Measurements from ENCODE around the gene FHOD1. TPM values are rescaled to one million over a fixed set of nuclear protein-coding genes. Genes with fewer than 3 reads are reported as not detected.

Gene FHOD1
- 18.8 and 22.7 TPM in 2 replicates for total RNA-seq

DNA sequence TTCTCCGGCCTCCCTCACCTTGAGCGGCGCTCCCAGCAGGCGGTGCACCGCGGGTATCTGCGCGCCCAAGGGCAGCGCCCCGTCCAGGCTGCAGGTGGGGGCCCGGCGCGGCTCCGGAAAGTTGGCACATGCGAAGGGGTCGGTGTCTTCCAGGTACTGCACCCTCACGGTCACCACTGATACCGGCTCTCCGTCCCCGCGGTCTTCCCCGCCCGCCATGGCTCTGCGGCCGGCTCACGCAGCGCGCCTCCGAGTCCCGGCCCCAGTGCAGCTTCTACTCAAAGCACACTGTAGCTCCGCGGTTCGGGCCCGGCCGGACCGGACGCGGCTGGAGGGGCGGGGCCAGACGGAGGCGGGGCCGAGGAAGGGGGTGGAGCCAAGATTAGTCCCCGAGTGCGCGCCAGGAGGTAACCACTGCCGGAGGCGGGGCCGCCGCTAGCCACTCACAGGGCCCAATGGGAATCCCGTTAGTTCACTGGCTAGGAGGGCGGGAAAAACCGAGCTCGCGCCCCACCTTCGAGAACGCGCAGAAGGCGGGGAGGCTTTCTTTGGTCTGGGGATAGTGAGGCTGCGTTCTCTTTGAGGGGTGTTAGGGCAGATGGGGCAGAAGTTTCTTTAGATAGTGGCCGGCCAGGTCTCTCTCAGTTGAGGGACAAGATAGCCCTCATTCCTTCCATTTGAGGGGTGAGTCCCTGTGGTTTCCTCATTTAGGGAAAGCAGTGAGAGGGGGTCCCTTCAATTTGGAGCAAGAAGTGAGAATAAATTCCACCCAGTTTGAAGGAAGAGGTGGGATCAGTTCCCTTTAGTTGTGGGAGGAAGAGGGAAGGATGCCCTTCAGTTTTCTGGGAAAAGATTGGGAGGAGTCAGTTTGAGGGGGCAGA, at the start of gene FHOD1:
Gene FHOD1, minus strand, starts transcription at position 290 of the 881 bp plus-strand sequence. Its CDS starts 71 bp downstream, at position 219.

DNA sequence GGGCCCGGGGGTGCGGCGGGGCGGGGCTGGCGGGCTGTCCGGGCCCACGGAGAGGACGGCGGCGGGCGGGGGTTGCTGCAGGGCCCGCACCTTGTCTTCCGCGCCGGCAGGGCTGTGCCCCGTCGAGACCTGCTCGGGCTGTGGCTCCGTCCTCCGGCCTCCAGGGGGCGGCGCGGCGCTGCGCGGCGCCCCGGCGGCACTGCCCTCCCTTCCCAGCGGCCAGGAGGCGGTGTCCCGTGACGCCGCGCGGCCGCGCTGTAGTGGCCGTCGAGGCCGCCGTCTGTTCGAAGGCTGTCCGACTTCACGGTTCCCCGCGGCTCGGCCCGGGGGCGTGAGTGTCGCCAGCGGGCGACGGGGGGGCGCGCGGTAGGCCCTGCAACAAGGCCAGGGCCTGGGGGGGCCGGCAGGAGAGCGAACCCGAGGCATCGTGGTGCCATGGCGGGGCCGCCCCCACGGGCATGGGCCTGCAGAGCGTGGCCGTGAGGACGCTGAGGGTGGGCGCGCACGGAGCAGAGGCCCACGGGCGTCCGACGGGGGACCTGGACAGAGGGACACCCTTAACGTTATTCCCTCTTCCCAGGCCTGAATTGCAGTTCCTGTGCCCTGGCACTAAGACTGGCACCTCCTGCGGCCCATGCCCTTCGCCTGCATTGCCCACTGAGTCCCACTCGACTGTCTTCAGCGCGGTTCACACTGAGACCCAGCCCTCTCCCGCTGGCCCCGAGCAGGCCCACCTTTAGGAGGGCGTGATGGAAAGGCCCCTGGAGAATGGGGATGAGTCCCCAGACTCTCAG, 32.2 kb upstream of the FHOD1 start, which contains the start of gene PLEKHG4:
Gene PLEKHG4, plus strand, starts transcription at position 237 of the 794 bp plus-strand sequence. Its CDS starts 513 bp downstream, at position 750.

DNA sequence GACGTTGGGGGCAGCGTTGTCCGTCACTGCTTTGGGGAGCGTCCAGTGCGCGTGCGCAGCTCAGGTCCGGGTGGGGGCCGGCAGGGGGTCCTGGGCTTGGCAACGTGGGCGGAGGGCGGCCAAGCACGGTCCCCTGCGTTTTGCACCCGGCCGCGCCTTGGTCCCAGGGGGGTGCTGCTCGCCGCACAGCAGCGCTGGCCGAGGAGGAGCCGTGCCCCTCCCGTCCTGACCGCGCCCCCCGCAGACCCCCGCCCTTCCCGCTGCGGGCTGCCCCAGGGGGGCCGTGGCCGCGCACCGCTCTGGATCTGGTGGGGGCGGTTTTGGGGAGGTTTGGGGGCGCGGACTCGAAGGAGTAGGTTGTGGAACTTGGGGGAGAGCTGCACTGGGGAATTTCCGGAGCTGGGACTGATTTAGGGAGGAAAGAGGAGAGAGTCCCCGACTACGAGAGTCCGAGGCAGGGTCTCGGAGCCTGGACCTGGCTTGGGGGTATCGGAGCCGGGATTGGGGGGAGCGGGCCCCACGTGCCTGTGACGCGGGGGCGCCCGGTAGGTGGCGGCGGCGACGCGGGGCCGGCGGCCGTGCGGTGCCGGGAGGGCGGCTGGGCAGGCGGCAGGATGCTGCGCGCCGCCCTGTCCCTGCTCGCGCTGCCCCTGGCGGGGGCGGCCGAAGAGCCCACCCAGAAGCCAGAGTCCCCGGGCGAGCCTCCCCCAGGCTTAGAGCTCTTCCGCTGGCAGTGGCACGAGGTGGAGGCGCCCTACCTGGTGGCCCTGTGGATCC, 1.3 kb upstream of the FHOD1 start, which contains the start of gene SLC9A5:
Gene SLC9A5, plus strand, starts transcription at position 579 of the 777 bp plus-strand sequence. Its CDS starts 36 bp downstream, at position 615.

DNA sequence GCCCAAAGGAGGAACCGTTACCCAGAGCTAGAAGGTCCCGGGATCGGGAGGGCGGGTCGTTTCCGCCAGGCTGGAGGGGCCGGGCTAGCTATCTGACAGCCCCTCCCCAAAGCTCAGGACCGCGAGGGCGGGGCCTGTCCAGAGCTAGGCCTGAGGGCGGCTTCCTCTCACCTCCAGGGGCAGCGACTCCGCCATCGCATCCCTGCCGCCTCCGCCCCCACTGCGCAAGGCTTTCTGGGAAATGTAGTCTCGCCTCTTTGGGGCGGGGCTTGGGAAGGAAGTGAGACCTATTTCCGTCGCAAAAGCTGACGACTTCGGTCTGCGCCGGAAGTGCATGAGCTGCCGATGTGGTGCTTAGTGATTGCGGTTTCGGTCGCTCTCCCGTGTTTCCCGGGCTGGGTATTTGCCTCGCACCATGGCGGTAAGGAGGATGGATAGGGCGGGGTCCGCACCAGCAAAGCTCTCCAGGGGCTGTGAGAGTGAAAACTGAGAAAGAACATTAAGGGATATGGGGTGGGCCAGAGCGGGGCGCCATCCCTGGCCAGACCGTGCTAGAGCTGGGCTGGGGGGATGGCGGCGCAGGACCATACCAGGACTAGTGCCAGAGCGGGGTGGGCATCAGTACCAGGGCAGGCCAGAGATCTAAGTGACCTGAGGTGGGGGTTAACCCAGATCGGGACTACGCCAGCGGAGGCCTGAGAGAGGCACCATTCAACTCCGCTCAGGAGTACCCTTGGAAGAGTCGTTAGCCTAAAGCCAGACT, 20.3 kb downstream of the FHOD1 start, which contains the start of gene TMEM208:
Gene TMEM208, plus strand, starts transcription at position 327 of the 763 bp plus-strand sequence. Its CDS starts 89 bp downstream, at position 416.

DNA sequence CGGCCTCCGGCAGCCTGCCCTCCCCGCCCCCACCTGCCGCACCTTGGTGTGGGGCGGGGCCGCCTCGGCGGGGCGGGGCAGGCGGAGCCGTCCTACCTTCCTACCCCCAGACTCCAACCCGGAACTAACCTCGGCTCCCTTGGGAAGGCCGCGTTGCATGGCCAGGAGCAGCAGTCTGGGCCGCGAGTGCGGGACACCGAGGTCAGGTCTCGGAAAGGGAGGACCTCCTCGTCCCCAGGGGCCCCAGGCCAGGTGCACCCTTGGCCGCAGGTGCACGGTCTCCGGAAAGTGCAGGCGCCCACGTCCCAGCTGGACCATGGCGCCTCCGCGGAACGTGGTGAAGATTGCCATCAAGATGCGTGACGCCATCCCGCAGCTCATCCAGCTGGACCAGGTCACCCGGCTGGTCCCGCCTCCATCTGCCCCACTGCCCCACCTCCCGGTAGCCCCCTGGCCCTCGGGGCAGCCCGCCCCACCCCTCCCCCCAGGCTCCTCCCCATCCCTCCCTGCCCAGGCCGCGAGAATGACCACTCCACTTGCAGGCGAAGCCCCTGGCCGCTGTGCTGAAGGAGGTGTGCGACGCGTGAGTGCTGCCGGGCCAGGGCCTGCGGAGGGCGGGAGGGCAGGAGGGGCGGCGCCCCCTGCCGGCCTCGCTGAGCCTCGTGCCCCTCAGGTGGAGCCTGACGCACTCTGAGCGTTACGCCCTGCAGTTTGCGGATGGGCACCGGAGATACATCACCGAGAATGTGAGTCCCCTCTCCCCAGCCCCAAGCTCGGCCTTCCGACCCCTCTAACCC, 48.1 kb downstream of the FHOD1 start, which contains the start of gene ELMO3:
Gene ELMO3, plus strand, starts transcription at position 121 of the 797 bp plus-strand sequence. Its CDS starts 196 bp downstream, at position 317.

DNA sequence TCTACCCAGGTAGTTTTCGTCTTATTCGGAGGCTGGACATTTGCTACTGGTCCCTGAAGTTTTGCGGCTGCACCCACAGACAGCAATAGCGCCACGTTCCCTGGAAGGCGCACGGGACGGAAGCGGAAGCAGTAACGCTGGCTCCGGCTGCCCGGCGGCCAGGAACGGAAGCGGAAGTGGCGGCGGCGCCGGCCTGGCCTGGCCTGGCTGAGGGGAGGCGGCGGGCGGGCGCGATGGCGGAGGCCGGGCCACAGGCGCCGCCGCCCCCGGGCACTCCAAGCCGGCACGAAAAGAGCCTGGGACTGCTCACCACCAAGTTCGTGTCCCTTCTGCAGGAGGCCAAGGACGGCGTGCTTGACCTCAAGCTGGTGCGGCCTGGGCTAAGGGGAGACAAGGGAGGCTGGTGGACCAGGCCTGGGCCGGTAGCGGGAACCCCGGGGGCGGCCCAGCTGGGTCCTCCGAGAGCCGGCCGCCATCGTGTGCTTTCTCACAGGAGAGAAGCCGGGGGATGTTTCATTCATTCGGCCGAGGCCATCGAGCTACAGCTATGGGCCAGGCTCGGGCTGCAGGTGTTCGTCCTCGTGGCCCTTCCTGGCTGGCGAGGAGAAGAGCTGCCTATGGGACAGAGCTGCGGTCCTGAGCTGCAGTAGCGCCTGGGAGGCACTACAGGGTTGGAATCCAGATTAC, 55.1 kb downstream of the FHOD1 start, which contains the start of gene E2F4:
Gene E2F4, plus strand, starts transcription at position 161 of the 687 bp plus-strand sequence. Its CDS starts 73 bp downstream, at position 234.

DNA sequence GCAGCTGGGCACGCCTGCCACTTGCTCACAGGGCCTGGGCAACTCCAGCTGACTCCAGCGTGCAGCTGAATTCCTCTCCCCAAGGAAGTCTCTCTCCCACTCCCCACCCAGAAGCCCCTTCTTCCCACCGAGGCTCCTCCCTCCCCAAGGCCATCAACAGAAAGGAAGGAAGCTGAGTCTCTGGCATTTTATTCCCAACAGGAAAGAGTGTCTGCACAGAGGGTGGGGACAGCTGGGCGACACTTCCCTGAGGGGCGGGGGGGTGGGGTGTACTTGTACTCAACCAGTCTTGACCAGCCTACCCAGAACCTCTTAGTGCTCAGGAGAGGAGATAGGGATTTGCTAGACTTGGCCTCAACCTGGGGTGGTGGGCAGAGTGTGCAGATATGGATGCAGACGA, 57.2 kb downstream of the FHOD1 start, which contains the start of gene EXOC3L1:
Gene EXOC3L1, minus strand, starts transcription at position 96 of the 400 bp plus-strand sequence. CDS start 460 bp downstream, outside the sequence.

DNA sequence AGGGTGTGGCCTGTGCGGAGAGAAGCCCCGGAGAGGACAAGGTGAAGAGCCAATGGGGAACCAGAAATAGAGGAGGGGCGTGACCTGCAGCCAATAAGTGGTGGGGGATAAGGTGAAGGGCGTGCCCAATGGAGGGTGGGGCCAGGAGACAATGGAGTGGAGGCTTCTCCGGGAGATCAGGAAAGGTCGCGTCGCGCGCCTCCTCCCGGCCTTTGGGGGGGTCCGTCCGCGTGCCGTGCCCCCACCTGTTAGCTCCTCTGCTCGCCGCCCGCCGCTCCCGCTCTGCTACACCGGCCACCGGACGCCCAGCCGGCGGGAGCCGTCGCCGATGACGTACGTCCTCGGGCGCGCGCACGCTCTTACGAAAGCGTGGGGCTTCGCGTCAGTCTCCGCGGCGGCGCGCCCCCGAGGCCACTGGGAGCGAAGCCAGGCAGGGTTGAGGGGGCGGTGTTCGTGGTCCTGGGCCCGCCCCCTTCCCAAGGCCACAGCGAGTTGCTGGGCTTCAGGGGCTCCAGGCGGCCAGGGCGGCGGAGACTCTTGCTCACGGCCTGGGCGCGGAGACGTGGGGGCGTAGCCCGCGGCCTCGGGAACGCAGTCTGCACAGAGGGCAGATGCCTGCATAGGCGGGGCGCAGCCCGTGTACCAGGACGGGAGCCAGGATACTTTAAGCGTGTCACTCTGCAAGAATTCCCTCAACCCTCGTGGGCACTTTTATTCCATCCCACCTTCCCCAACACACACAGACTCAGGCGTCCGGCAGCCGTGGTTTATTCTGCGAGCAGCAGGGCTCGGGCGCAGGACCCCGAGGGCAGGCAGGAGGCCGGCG, 63.4 kb downstream of the FHOD1 start, which contains the start of gene MATCAP1:
Gene MATCAP1, minus strand, starts transcription at position 337 of the 826 bp plus-strand sequence. CDS start 3,353 bp downstream, outside the sequence.

Other genes with a start within 250 kb of the FHOD1 start
- 28.8 and 34.8 TPM in 2 replicates for gene CBFB, start 218.3 kb downstream of the FHOD1 start, total RNA-seq
- 9.5 and 15.7 TPM in 2 replicates for gene PHAF1, start 137.5 kb downstream of the FHOD1 start, total RNA-seq
- gene B3GNT9, start 96.5 kb downstream of the FHOD1 start, total RNA-seq: 59.2 and 71.5 TPM in 2 replicates
- 25.2 and 28.0 TPM in 2 replicates for gene TRADD, start 87.6 kb downstream of the FHOD1 start, total RNA-seq
- 17.1 and 20.8 TPM in 2 replicates for gene FBXL8, start 87.5 kb downstream of the FHOD1 start, total RNA-seq
- 5.3 and 7.7 TPM in 2 replicates for gene HSF4, start 82.7 kb downstream of the FHOD1 start, total RNA-seq
- 20.3 and 26.3 TPM in 2 replicates for gene NOL3, start 76.9 kb downstream of the FHOD1 start, total RNA-seq
- gene MATCAP1, start 63.5 kb downstream of the FHOD1 start, total RNA-seq: 8.7 and 16.3 TPM in 2 replicates
- gene EXOC3L1, start 57.3 kb downstream of the FHOD1 start, total RNA-seq: 0.69 and 1.3 TPM in 2 replicates
- gene E2F4, start 55.3 kb downstream of the FHOD1 start, total RNA-seq: 49.0 and 49.8 TPM in 2 replicates
- 0.06 and 0.83 TPM in 2 replicates for gene ELMO3, start 48.4 kb downstream of the FHOD1 start, total RNA-seq
- gene TMEM208, start 20.4 kb downstream of the FHOD1 start, total RNA-seq: 33.8 and 46.5 TPM in 2 replicates
- 0.05 and 0.56 TPM in 2 replicates for gene SLC9A5, start 1.5 kb upstream of the FHOD1 start, total RNA-seq
- 6.8 and 13.0 TPM in 2 replicates for gene PLEKHG4, start 32.1 kb upstream of the FHOD1 start, total RNA-seq
- not detected in 2 replicates for gene KCTD19, start 79.3 kb upstream of the FHOD1 start, total RNA-seq
- not detected in 2 replicates for gene LRRC36, start 79.3 kb upstream of the FHOD1 start, total RNA-seq
- not detected in 2 replicates for gene TPPP3, start 146.0 kb upstream of the FHOD1 start, total RNA-seq
- 8.8 and 11.4 TPM in 2 replicates for gene ZDHHC1, start 169.0 kb upstream of the FHOD1 start, total RNA-seq
- gene HSD11B2, start 183.6 kb upstream of the FHOD1 start, total RNA-seq: 0.93 and 2.0 TPM in 2 replicates
- gene ATP6V0D1, start 233.7 kb upstream of the FHOD1 start, total RNA-seq: 99.7 and 107 TPM in 2 replicates
- gene AGRP, start 236.1 kb upstream of the FHOD1 start, total RNA-seq: not detected in 2 replicates